HG03064 (cell line): ENCODE data around the gene PRKG1.

Source experiments
- ATAC-seq: cut with Tn5 transposase; IDR thresholded peaks from one replicate; pipeline ENCODE4 v1.9.1; 2021; ENCODE audit warnings: low read depth; ENCODE audit not compliant: unreplicated experiment

Gene PRKG1

DNA sequence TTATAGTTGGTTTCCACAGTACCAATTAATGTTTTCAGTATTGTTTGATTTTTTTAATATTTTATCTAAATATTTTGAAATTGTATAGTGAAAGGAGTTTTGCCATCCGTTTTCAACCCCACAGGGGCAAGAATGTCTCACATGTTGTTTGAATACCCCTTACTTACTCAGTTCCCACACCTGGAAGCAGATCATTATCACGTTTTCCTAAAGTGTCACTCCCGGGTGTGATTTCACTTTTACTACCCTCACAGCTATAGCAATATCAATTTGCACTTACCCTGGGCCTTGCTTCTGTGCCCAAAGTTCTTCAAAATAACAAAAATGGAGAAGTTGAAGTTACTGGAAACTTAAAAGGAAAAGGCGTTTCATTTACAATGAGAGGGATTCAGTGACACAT lies 397.0 kb downstream of the PRKG1 start:
- ATAC-seq: no peak

DNA sequence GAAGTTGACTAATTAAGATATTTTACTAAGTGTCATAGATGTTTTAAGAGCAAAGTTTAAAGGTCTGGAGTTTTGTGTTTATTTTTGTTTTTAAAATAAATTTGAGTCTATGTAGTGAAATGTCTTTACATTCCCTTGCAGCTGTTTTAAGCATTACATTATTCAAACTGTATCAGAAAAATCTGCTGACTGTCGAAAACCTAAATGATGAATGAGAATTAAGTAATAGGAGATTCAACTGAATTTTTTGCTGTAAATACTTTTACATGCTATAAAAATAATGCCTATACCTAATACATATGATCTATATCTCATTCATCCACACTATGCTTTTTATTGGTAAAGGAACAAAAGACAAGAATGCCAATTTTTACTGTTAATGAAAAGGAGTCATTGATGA lies 397.9 kb downstream of the PRKG1 start:
- ATAC-seq: no peak

DNA sequence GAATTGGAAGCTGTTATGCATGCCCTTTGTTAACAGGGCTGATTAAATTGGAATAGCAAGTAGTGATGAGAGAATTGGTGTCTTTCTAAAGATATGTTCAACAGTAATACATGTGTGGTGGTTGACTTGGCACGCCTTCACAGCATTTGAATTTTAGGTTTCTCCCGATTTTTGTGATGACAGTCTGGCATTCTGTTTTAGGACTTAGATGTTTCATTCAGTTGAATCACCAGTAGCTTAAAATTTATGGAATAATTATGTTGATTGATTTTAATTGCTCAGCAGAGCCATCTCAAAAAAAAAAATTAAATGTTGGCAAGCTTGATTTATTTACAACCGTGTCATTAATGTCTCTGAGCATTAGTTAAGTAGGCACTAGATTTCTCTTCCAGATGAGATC lies 405.4 kb downstream of the PRKG1 start:
- ATAC-seq: no peak

DNA sequence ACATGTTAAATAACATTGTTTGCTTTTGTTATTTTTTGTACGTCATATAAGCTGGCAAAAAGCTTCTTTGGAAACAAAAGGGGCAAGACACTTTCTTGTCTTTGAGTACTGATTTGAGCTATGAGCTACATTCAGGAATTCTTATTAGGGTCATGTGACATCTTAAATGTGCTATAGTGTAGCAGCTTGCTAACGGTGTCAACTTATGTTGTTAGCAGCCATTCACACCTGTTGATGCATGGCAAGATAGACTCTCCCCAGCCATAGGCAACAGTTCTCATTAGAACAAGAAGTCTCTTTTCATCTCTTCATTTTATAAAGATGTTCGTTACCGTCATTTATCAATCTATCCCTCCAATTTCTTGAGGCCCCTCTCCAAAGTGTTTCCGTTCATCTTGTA lies 411.4 kb downstream of the PRKG1 start:
- ATAC-seq: no peak

DNA sequence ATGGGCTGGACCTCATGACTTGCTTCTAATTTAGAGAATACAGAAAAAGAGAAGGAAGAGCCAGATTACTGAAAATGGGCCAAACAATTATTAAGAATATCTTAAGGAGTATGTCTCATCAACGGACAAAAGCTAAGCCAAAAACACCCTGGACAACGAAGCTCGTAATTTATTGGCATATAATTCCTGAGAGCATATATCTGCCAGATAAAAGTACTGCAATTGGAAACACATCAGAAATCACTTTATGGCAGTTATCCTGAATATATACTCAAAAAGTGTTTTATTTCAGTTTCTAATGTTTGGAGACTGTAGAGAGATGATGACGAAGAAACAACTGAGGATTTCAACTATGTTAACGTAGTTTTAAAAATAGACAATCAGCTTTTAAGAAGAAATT lies 413.3 kb downstream of the PRKG1 start:
- ATAC-seq: no peak

DNA sequence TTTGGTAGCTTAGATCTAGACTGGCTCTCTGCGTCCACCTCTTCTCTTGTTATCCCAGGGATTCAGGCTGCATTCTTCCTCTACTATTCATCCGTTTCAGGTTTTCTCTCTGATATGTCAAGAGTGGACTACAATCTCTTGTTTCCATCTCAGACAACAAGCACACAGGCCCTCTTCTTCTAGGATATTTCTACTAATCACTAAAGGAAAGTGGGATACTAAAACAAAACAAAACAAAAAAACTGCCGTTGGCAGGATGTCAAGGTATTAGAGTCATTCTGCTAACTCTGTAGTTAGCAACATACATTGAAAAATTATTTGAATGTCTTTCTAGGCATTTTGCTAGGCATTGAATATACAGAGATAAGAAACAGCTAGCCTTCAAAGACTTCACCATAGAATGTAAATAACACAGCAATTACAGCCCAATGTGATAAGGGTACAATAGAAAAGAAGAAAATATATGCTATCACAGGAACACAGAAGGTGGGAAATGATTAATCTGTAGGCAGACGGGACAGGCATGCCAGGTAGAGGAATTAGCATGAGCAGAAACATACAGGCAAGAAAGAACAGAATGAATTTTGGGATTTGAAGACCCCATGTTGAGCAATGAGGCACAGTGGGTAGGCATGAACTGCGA lies 414.6 kb downstream of the PRKG1 start:
- no peak for ATAC-seq

DNA sequence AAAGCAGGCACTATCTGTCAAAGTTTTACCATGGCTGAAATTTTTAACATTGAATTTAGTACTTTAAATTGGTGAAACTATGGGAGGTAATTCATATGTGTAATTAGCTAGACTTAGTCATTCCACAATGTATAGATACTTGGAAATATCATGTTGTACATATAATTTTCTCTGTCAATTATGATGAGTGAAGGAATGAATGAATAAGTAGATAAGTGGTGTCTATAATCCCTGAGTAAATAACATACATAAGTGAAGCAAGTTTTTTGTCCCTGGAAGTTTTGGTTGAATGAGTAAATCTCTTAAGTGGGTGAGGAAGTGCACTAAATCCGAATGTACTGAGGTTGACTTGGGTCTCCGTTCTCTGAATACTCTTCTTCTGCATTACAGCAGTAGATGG lies 424.1 kb downstream of the PRKG1 start:
- no peak for ATAC-seq

DNA sequence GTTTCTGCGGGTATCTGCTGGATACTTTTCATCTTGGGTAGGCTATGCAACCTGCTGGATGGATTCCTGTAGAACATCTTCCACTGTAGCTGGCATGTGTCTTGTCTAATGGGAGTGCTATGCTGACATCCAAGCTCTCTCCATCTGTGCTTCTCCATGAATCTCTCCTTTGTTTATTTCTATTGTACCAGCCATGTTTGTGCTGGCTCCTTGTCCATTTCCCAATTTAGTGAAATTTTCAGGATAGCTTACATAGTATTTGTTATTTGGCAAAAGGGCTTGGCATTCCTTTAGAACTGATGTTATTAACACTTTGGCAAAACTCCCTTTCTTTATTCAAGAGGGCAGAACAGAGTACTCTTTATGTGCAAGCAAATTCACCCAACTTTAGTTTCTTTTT lies 427.1 kb downstream of the PRKG1 start:
- no peak for ATAC-seq

DNA sequence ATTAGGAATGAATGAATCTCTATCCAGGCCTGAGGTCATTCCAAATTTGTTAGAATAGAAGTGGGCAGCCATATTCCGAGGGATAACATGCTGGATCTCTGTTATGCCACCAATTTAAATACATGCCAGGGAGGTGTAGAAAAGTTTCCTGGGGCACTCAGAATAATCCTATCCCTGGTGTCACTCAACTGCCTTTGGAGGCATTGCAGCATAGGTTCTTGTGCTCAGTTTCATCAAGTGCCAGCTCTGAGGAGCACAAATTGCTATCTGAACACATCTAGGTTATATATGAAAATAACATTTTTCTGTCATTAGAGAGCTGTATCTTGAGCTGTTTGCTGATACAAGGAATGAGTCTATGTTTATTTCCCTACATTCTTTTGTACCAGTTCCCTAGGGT lies 427.8 kb downstream of the PRKG1 start:
- no peak for ATAC-seq

DNA sequence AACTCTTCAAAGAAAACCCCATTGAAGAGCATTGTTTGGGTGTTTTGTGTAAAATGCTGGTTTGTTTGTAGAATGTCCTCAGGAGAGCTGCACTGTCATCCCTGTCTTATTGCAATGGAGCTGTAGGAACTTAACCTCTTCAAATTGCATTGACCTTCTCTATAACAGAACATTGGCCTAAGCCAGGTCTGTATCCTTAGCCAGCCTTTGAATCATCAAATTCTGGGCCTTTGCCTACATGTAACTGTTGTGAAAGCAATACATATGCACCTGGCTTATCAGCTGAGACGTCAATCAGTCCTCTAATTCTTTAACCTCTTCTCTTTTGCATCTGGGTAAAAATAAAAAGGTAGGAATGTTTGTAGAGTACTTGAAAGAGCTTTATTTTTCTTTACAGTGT lies 429.1 kb downstream of the PRKG1 start:
- ATAC-seq: no peak

DNA sequence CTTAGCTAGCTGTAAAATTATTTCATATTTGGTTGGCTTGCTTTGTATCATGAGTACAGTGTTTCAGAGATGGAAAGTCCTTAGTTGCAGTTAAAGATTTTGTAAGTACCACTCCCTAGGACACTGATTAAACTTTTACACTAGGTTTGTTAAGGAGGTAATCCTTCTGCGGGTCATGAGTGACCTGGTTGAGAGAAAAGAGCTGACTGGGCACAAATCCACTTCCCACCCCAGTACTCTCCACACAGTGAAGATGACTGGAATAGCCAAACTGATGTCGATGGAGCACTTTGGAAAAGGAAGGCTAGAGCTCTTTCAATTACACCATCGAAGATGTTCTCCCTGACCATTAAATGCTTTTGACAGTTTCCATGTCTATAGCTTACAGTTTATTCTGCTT lies 433.2 kb downstream of the PRKG1 start:
- no peak for ATAC-seq

DNA sequence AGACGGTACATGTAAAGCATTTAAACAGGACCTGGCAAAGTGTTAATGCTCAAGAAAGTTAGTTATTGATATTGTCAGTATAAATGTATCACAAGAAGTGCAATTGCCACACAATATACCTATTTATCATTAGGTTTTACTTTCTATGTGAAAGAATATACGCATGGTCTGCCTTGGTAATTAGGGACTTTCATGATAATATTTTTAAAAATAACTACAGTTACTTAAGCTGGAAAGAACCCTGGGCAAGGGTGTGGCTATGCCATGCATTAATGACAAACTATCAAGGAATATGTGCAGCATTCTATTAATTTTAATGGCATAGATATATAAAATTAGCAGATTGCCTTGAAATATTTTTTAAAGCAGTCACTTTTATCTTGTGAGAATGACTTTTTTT lies 433.9 kb downstream of the PRKG1 start:
- no peak for ATAC-seq

DNA sequence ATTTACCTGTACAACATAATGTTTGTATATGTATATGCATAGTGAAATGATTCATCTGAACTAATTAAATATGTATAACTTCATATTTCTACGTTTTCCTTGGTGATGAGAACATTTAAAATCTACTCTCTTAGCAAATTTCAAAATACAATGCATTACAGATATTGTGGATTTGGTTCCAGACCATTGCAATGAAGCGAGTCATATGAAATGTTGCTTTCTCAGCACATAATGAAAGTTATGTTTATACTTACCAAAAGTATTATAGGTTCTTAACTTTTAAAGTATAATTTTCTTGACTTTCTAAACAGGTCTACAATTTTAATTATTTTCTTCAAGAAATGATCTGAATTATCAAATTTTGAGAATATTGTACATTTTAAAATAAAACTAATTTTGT lies 435.9 kb downstream of the PRKG1 start:
- no peak for ATAC-seq

DNA sequence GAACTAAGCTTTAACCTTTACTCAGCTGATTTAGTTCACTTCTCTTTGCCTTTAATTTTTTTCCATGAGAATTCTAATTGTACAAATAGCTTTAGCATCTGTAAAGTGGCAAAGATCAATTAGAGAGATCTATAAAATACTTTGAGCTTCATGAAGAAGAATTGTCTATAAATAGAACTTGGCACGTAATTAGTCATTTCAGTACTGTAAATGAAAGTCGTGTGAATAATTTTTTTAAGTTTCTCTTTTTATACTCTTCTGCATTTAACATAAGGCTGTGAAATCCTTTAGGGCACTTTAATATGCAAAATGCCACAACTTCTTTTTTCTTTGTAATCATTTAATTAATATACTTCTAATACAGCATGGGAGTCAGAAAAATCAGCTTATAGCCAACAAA lies 447.3 kb downstream of the PRKG1 start:
- no peak for ATAC-seq

DNA sequence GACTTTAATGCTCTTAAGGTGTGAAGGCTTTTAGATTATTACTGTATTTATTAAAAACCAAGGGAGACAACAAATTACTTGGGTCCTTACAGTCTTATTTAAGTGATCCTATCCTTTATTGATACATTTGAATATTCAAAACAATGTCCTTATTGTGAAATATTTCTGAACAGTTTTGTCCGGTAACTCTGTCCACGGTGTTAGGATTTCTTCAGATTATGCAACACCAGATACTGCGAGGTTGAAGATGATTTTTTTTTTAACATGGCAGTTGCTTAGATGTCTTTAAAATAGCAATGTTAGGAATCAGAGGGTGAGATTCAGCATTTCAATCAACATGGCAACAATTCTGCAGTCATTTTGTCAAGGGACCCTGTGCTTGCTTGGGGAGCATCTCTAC lies 448.6 kb downstream of the PRKG1 start:
- no peak for ATAC-seq

DNA sequence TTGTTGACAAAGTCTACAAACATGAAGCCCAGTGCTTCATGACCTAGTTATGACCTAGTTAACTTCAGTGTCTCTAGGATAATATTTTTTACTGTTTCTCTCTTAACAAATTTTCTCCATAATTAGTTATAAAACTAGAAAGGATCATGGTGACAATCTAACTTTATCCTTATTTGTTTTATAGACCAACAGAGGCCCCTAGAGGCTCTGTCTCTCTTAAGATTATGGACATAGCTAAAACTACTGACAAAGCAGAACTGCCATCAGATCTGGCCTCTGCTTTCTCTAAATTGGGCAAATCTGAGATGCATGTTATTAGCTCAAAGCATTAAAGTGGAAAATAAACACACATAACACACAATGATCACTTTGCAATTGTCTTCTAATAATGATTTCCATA lies 449.2 kb downstream of the PRKG1 start:
- no peak for ATAC-seq

DNA sequence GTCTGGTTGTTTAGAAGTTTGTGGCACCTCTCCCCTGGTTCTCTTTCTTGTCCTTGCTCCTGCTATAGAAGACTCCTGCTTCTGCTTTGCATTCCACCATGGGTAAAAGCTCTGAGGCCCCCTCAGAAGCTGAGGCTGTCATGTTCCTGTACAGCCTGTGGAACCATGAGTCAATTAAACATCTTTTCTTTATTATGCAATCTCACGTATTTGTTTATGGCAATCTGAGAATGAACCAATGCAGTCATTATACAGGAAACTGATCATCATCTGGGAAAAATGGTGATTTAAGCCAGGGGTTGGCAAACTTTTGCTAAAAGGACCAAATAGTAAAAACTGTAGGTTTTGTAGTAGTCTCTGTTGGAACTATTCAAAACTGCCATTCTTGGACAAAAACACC lies 449.8 kb downstream of the PRKG1 start:
- no peak for ATAC-seq

DNA sequence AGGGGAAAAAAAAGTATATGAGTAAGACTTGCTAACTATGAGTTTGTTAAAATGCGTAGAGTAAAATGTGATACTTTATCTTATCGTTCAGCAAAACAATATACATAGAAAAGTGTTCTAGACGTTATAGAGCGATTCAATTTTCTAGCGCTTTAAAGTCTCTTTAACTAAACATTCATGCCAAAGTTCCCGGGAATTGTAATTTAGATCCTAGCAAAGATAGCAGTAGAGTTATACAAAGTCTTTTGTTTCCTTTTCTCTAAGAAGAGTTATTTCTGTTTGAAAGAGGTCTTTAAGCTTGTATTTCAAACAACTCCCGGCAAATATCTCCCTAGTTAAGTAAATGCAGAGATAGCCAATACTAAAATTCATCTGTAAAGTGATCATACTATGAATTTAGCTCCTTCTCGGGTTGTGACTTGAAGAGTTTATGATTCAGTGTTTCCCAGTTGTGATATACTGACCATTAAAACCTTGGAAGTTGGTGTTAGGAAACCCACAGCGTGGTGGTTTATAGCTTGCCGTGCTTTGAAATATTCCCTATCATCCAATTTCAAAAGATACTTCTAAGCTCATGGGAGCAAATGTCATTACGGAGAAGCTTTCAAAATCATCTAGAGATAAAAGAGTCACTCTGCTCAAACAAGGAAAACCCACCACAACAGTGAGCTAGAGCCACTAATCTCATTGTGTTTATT lies 453.4 kb downstream of the PRKG1 start:
- ATAC-seq: no peak

DNA sequence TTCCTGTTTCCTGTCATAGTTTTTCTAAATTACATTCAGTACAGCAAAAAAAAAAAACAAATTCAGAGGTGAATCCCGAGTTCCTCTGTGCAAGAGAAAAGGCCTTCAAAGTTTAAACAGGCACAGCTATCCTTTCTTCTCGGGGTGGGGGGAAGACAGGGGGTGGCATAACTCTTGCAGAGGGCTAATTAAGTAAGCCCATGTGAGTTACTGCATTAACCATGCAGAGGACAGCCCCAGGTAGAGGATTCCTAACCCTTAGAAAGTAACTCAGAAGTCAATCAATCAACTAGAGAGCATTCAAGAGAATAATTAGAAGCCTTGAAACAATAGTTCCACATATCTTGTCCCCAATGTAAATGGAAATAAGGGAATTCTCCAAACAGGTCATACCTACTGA lies 454.2 kb downstream of the PRKG1 start:
- ATAC-seq: no peak

DNA sequence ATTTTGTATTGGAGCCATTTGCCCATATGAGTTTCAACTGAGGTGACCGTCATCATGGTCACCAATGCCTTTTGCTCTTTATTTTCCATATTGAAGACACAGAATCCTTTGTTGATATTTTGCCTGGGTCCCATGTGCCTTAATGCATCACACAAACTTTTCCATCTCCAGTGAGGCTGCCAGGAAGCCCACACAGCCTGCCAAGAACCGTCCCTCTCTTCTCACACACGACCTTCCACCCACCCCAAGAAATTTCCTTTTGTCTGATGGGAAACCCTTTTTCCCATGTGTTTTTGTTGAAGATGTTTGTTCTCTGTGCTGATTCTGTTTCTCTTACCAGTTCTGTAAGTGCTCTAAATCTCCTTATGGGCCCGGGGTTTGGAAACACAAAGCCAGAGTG lies 456.3 kb downstream of the PRKG1 start:
- no peak for ATAC-seq

DNA sequence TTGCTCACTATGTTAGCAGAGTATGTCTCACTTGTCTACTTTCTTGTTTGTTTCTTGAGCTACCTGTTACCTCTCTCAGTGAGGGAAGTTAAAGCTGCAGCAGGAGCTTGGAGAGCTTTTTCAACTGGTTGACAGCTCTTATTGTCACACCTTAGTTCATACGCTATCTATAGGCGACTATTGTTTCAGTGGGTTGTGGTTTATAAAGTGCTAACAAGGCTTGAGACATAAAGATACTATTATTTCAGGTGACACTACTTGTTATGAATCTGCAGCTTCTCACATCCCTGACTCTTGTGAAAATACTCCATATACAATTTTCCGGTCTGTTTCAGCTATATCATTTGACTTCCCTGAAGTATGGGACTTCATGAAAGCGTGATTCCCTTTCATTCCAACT lies 457.8 kb downstream of the PRKG1 start:
- no peak for ATAC-seq

DNA sequence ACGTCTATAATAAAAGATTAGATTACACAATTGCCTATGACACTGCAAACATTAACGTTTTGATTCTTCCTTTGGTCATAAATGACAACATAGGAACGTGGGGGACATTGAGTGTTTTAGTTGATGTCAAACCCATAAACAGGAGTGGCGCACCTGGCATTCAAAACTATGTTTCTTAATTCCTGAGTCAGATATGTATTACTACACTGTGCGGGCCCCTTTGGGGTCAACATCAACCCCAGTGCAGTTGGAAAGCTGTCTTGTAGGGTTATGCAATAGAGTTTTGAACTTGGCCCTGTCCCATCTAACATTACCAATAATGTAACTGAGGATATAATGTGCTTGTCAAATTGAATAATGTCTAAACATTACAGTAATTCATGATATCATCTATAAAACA lies 468.6 kb downstream of the PRKG1 start:
- no peak for ATAC-seq

DNA sequence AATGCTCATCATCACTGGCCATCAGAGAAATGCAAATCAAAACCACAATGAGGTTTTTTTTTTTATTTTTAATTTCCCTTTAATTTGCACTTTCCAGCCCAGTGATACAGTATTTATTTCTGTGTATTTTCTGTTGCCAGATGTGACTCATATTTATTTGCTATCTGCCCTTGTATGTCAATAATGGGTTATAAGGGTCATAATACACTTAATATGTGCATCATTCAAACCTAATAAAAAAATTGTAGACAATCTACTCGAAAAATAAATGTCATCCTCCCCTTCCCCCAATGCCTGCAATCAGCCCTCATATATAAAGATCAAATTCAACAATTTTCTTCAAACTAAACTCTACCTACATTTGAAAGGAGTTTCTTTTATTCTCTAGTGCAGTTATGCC lies 470.6 kb downstream of the PRKG1 start:
- ATAC-seq: no peak
